Measurements from ENCODE around the gene TTLL11. TPM values are rescaled to one million over a fixed set of nuclear protein-coding genes. Genes with fewer than 3 reads are reported as not detected.

The TTLL11 gene
- polyA plus RNA-seq, 1 donor (not counting 4 experiments of a cell fraction or from before 2014, with no cell fraction given) = 8.0 TPM

DNA sequence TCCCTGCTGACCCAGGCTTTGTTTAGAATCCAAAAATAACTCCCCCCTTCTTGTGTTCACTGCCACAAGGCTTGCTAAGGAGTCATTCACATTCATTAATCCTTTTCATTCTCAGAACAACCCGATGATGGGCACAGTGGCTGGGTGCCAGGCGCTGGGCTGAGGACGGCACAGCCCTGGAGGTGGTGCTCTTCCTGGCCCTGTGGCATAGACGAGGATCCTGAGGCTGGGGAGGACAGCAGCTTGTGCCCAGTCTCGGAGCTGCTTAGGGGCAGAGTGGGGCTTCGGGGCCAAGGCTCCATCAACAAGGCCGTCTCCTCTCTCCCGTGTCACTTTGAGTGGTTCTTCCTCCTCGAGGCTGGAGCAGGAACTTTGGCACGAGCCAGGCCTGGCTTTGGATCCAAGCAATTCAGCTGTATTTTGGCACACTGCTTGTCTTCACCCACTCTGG, 166.7 kb downstream of the TTLL11 start:
- dilution Hi-C loops (cut with MboI; ENCODE audit: extremely low pct_ligation_motif_present, low sequenced_read_pairs) = no loop called here
- H3K9ac ChIP-seq (ENCODE audit: control insufficient read depth, extremely low read depth, insufficient read depth, low read length) = no peak overlapping the region
- no peak for FAIRE-seq

GRCh38 chr9:121925935-121926334, 167.2 kb downstream of the TTLL11 start:
- FAIRE-seq (no peak), DNase-seq (ENCODE audit: low read depth, low spot score) (no peak)
- no peak overlapping the region for H3K9ac ChIP-seq (ENCODE audit: control insufficient read depth, extremely low read depth, insufficient read depth, low read length)
- peaks cover under 1% of the 10 kb centered on the region for H3K79me2 ChIP-seq (ENCODE audit: control insufficient read depth, insufficient read depth, low read length)
- no peak overlapping the region for H3K27ac ChIP-seq (ENCODE audit: control insufficient read depth, insufficient read depth, low read length)
- peaks cover 6 to 22% of the 10 kb centered on the region in 2 experiments for H3K36me3 ChIP-seq (ENCODE audit: control insufficient read depth in 2 of 2, extremely low read depth in 1 of 2, insufficient read depth in 2 of 2, low read length in 2 of 2)
- H3K4me1 ChIP-seq (ENCODE audit: control insufficient read depth, extremely low read depth, insufficient read depth, low read length) = no peaks in the 10 kb centered on the region
- no peak overlapping the region for H2AFZ ChIP-seq (ENCODE audit: control insufficient read depth, low read length)
- TF ChIP-seq, protein P1, sequence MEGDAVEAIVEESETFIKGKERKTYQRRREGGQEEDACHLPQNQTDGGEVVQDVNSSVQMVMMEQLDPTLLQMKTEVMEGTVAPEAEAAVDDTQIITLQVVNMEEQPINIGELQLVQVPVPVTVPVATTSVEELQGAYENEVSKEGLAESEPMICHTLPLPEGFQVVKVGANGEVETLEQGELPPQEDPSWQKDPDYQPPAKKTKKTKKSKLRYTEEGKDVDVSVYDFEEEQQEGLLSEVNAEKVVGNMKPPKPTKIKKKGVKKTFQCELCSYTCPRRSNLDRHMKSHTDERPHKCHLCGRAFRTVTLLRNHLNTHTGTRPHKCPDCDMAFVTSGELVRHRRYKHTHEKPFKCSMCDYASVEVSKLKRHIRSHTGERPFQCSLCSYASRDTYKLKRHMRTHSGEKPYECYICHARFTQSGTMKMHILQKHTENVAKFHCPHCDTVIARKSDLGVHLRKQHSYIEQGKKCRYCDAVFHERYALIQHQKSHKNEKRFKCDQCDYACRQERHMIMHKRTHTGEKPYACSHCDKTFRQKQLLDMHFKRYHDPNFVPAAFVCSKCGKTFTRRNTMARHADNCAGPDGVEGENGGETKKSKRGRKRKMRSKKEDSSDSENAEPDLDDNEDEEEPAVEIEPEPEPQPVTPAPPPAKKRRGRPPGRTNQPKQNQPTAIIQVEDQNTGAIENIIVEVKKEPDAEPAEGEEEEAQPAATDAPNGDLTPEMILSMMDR (optimal IDR thresholded peaks at IDR 0.05 in 1 of 3, IDR thresholded peaks at IDR 0.05 in 1 of 3, conservative IDR thresholded peaks at IDR 0.05 in 1 of 3; ENCODE audit: extremely low read depth in 1 of 3, insufficient read depth in 2 of 3, low read length in 3 of 3) = no peak
- no peak for TF ChIP-seq EZH2 (IDR thresholded peaks at IDR 0.05; ENCODE audit: low read length)
- no peak overlapping the region for H3K4me3 ChIP-seq (ENCODE audit: control insufficient read depth in 2 of 3, extremely low read depth in 1 of 3, insufficient read depth in 2 of 3, low read depth in 1 of 3, low read length in 3 of 3)
- H3K9me3 ChIP-seq (ENCODE audit: control insufficient read depth, low read depth, low read length) = no peaks in the 10 kb centered on the region
- H4K20me1 ChIP-seq (ENCODE audit: control insufficient read depth, extremely low read depth, insufficient read depth, low read length) = peaks cover 6% of the 10 kb centered on the region
- H3K27me3 ChIP-seq (ENCODE audit: control insufficient read depth, extremely low read depth, insufficient read depth, low read length) = no peaks in the 10 kb centered on the region
- H3K9me1 ChIP-seq (ENCODE audit: control insufficient read depth, extremely low read depth, insufficient read depth, low read length) = no peaks in the 10 kb centered on the region
- no peak overlapping the region for H3K4me2 ChIP-seq (ENCODE audit: control insufficient read depth, extremely low read depth, insufficient read depth, low read depth, low read length)
- dilution Hi-C loops (cut with MboI; ENCODE audit: extremely low pct_ligation_motif_present, low sequenced_read_pairs) = no loop called here

More for the DNA sequence above, 166.7 kb downstream of the TTLL11 start:
- Histone ChIP-seq H3K4me3 (ENCODE audit: control insufficient read depth in 2 of 3, extremely low read depth in 1 of 3, insufficient read depth in 2 of 3, low read depth in 1 of 3, low read length in 3 of 3) (no peak overlapping the region), H3K27me3 (ENCODE audit: control insufficient read depth, extremely low read depth, insufficient read depth, low read length) (no peaks in the 10 kb centered on the region), H3K4me1 (ENCODE audit: control insufficient read depth, extremely low read depth, insufficient read depth, low read length) (no peaks in the 10 kb centered on the region), H3K9me1 (ENCODE audit: control insufficient read depth, extremely low read depth, insufficient read depth, low read length) (no peaks in the 10 kb centered on the region), H3K36me3 (ENCODE audit: control insufficient read depth in 2 of 2, extremely low read depth in 1 of 2, insufficient read depth in 2 of 2, low read length in 2 of 2) (peaks cover 6 to 23% of the 10 kb centered on the region in 2 experiments), H4K20me1 (ENCODE audit: control insufficient read depth, extremely low read depth, insufficient read depth, low read length) (peaks cover 6% of the 10 kb centered on the region), H2AFZ (ENCODE audit: control insufficient read depth, low read length) (no peak overlapping the region), H3K9me3 (ENCODE audit: control insufficient read depth, low read depth, low read length) (no peaks in the 10 kb centered on the region), H3K4me2 (ENCODE audit: control insufficient read depth, extremely low read depth, insufficient read depth, low read depth, low read length) (no peak overlapping the region), H3K79me2 (ENCODE audit: control insufficient read depth, insufficient read depth, low read length) (peaks cover 3% of the 10 kb centered on the region), H3K27ac (ENCODE audit: control insufficient read depth, insufficient read depth, low read length) (no peak overlapping the region)
- DNase-seq (ENCODE audit: low read depth, low spot score) = no peak
- TF ChIP-seq, protein P1 (optimal IDR thresholded peaks at IDR 0.05 in 1 of 3, IDR thresholded peaks at IDR 0.05 in 1 of 3, conservative IDR thresholded peaks at IDR 0.05 in 1 of 3; ENCODE audit: extremely low read depth in 1 of 3, insufficient read depth in 2 of 3, low read length in 3 of 3) = no peak
- TF ChIP-seq EZH2 (IDR thresholded peaks at IDR 0.05; ENCODE audit: low read length) = no peak

Data from keratinocyte (primary cell).